Measurements from ENCODE around the gene C17orf114.

Gene C17orf114

DNA sequence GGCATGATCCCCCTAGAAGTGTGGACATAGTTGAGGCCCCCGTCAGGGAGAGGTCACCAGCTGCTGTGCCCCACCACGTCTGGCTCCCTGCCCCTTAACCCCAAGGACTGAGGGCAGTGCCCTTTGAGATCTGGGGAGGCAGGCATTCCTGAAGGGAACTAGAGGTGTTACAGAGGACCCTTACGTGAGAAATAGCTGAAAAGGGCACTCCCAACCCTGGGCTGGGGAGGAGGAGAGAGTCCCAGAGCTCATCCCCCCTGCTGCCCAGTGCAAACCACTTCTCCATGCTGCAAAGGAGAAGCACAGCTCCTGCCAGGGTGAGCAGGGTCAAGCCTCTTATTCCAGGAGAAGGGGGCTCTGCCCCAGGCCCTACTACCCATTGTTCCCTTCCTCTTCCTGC is 20.7 kb upstream of the C17orf114 start:
- Histone ChIP-seq H3K27me3 (no peaks in the 10 kb centered on the region), H3K4me3 (no peak overlapping the region), H3K27ac (no peak overlapping the region), H3K36me3 (replicated peaks in 1 of 2) (no peaks in the 10 kb centered on the region), H3K4me1 (replicated peaks in 1 of 2) (no peaks in the 10 kb centered on the region), H3K9me3 (replicated peaks in 1 of 3) (no peaks in the 10 kb centered on the region)
- WGBS, 4 donors, result 80 to 90% (median 81%) methylated on average over 2 to 3 of the region's 3 CpGs; no CpG with 5 or more reads in 1 of the 4 donors
- no peak for TF ChIP-seq POLR2A (IDR thresholded peaks at IDR 0.05)
- TF ChIP-seq, protein P1, sequence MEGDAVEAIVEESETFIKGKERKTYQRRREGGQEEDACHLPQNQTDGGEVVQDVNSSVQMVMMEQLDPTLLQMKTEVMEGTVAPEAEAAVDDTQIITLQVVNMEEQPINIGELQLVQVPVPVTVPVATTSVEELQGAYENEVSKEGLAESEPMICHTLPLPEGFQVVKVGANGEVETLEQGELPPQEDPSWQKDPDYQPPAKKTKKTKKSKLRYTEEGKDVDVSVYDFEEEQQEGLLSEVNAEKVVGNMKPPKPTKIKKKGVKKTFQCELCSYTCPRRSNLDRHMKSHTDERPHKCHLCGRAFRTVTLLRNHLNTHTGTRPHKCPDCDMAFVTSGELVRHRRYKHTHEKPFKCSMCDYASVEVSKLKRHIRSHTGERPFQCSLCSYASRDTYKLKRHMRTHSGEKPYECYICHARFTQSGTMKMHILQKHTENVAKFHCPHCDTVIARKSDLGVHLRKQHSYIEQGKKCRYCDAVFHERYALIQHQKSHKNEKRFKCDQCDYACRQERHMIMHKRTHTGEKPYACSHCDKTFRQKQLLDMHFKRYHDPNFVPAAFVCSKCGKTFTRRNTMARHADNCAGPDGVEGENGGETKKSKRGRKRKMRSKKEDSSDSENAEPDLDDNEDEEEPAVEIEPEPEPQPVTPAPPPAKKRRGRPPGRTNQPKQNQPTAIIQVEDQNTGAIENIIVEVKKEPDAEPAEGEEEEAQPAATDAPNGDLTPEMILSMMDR (IDR thresholded peaks at IDR 0.05), result no peak
- intact Hi-C loops (cut with DNase I), result no loop called here
- no peak for DNase-seq

DNA sequence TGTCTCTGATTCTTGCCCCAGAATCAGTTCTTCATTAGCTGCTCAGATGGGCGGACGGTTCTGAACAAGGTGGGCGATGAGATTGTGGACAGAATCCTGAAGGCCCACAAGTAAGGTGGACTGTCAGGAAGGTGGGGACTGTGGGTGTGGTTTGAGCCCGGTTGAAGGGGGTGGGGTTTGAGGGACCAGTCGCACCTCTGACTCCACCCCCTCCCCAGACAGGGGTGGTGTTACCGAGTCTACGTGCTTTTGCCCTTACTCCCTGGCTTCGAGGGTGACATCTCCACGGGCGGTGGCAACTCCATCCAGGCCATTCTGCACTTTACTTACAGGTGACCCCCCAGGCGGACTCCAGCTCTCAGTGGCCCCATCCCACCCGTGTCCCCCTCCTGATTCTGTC is 16.1 kb upstream of the C17orf114 start:
- Histone ChIP-seq H3K4me3 (no peak overlapping the region), H3K9me3 (replicated peaks in 1 of 3) (no peaks in the 10 kb centered on the region), H3K36me3 (replicated peaks in 1 of 2) (peaks cover 0 to 21% of the 10 kb centered on the region in 2 donors), H3K4me1 (replicated peaks in 1 of 2) (no peaks in the 10 kb centered on the region), H3K27ac (no peak overlapping the region), H3K27me3 (no peaks in the 10 kb centered on the region)
- TF ChIP-seq, protein P1 (IDR thresholded peaks at IDR 0.05), result no peak
- TF ChIP-seq POLR2A (IDR thresholded peaks at IDR 0.05), result no peak
- intact Hi-C loops (cut with DNase I), result no loop called here
- no peak for DNase-seq
- 81 to 87% (median 82%) methylated on average over 11 to 12 of the region's 12 CpGs for WGBS, 4 donors

DNA sequence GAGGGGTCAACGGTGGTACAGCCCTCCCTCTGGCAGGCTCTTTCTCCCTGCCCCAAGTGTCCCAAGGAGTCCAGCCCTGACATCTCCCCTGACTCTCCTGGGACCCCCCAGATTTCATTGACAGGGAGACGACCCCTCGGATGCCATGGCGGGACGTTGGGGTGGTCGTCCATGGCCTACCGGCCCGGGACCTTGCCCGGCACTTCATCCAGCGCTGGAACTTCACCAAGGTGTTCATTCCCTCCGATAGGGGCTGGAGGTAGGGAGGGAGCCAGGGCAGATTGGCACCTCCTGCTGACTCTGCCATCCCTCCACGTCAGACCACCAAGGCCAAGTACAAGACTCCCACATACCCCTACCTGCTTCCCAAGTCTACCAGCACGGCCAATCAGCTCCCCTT is 14.7 kb upstream of the C17orf114 start:
- 79 to 93% (median 90%) methylated on average over 3 to 13 of the region's 13 CpGs for WGBS, 4 donors
- Histone ChIP-seq H3K4me3 (no peak overlapping the region), H3K27me3 (no peaks in the 10 kb centered on the region), H3K9me3 (replicated peaks in 1 of 3) (no peaks in the 10 kb centered on the region), H3K4me1 (replicated peaks in 1 of 2) (no peaks in the 10 kb centered on the region), H3K27ac (no peak overlapping the region), H3K36me3 (replicated peaks in 1 of 2) (peaks cover 0 to 21% of the 10 kb centered on the region in 2 donors)
- DNase-seq, result no peak
- TF ChIP-seq, protein P1 (IDR thresholded peaks at IDR 0.05), result no peak
- no peak for TF ChIP-seq POLR2A (IDR thresholded peaks at IDR 0.05)
- intact Hi-C loops (cut with DNase I), result no loop called here

DNA sequence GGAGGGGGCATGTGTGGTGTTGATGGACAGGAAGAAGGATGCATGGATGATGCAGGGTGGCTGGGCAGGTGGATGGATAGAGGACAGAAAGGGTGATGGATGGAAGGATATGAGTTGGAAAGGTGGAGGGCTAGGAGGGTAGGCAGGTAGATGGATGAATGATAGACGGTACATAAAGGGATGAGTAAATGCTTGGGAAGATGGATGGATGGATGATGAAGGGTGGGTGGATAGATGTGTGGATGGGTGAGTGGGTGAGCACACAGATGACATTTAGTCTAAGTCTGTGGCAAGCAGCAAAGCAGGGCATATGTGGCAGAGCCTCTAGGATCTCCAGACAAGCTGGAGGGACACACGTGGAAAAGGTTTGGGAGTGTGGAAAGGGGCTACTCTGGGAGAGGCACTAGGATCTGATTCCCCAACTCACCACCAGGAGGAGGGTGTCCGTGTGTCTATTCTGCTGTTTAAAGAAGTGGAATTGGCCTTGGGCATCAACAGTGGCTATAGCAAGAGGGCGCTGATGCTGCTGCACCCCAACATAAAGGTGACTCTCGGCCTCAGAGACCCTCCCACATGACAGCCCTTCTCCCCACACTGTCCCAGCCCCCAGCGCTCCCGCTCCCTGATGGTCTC is 13.0 kb upstream of the C17orf114 start:
- Histone ChIP-seq H3K27me3 (no peaks in the 10 kb centered on the region), H3K27ac (no peak overlapping the region), H3K36me3 (replicated peaks in 1 of 2) (peaks cover 0 to 21% of the 10 kb centered on the region in 2 donors), H3K4me1 (replicated peaks in 1 of 2) (no peaks in the 10 kb centered on the region), H3K9me3 (replicated peaks in 1 of 3) (no peaks in the 10 kb centered on the region), H3K4me3 (no peak overlapping the region)
- WGBS, 4 donors, result 80 to 86% (median 85%) methylated on average over 7 of the region's 7 CpGs
- no peak for TF ChIP-seq POLR2A (IDR thresholded peaks at IDR 0.05)
- TF ChIP-seq, protein P1 (IDR thresholded peaks at IDR 0.05), result peak in 3 of 6 experiments; percentile 14 to 25 (median 15)
- DNase-seq, result no peak
- intact Hi-C loops (cut with DNase I), result no loop called here
